Activated CD4-positive, alpha-beta T cell treated with anti-CD3 and anti-CD28 coated beads for 48 hours (primary cell): ENCODE measurements around the gene LY86.
A peak's percentile ranks its signal among the peaks of the same experiment; 100 is the strongest.
"Not testable (repeated sequence)": the region's sequence is repeated elsewhere in the genome, so short reads cannot be mapped to it uniquely, and the experiment has no call there.

Experiments used
- DNase-seq: peaks from one replicate; pipeline ENCODE4 v3.0.0-alpha.2; 2020

LY86 gene

DNA sequence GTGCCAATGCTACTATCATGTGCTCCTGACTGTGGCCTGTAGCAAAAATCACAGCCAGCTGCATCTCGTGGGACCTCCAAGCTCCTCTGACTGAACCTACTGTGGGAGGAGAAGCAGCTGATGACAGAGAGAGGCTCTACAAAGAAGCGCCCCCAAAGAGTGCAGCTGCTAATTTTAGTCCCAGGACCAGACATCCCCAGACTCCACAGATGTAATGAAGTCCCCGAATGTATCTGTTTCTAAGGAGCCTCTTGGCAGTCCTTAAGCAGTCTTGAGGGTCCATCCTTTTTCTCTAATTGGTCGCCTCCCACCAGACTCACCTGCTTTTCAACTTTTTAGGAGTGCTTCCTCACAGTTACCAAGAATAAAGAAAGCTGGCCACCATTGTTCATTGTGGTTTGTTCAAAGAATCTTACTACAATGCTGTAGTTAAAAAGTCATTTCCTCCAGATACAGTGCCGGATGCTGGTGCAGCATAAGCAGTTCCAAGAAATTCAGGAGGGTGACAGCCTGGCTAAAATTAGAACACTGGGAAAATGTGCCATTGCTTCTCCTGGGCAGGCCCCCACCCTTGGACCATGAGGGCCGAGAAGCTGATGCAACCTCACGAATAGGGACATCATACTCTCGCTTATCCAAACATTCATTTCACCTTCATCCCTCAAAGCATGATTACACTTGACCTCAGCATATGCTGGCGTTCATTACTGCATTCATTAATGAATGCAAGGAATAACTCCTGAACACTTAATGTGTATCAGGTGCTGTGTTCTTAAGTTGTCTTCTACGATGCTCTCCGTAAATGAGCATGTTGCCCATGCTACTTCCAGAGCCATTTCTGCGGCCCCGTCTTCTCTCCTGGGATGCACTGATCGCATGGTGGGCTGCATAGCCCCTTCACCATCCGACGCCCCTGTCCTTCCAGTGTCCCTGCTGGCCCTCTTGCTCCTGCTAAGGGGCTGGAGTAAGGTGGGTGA, 66.4 kb downstream of the LY86 start:
- peak; percentile 64 for DNase-seq

DNA sequence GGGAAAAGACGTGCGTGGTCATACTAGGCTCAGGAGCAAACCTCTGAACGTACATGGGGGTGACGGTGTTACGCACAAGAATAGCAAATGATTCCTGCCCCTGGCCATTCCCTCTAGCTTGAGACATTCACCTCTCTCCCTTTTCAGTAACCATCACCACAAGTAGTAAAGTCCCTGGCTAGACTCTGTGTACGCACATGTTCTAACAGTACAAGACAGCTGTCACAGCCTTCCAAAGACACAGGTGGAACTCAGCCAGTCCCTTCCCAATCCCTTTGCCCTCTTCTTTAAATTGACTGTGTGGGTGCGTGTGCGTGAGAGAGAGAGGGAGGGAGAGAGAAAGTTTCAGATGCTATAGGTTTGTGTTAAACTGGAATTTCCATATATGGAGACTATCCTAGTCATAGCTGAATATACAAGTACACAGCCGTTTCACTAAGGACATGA, 67.3 kb downstream of the LY86 start:
- DNase-seq = peak; percentile 41

DNA sequence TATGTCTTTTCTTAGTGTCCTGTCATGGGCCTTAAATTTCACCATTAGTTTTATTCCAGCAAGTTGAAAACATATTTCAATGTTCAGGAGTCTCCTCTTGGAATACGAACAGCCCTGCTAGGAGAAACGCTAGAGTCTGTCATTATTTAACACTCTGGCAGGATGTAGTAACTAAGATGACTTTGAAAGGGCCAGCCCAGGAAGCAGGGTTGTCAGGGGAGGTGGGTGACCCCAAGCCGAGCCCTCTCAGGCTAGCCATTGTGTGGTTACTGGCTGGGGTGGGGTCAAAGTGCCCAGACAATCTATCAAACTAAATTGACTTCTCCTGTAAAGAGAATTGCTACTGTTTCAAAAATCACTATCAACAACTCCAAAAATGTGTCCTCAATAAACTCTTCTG, 67.8 kb downstream of the LY86 start:
- DNase-seq = peak; percentile 29

DNA sequence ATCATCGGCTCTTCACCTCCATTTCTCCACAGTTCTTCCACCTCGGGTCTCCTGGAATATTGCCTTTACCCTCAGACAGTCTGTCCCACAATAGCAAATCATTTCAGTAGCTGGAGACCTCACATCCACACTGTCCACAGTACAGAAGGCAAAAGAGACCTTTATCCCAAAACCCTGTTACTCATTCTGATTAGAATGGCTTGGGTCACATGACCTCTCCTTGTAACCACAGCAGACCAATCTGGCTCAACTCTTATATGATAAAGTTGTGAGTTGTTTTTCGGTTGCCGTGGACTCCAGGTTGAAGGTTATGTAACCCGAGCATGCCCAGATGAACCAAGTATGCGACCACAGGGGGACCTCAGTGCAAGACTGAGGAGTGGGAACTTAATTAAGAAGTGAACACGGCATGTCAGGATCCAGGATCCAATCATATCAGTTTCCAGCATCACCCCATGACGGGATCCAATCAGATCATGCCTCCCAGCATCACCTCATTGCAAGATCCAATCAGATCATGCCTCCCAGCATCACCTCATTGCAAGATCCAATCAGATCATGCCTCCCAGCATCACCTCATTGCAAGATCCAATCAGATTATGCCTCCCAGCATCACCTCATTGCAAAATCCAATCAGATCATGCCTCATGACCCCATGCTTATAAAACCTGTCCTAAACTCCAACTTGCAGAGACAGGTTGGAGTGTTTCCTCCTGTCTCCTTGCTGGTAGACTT, 68.7 kb downstream of the LY86 start:
- DNase-seq = peak; percentile 33

DNA sequence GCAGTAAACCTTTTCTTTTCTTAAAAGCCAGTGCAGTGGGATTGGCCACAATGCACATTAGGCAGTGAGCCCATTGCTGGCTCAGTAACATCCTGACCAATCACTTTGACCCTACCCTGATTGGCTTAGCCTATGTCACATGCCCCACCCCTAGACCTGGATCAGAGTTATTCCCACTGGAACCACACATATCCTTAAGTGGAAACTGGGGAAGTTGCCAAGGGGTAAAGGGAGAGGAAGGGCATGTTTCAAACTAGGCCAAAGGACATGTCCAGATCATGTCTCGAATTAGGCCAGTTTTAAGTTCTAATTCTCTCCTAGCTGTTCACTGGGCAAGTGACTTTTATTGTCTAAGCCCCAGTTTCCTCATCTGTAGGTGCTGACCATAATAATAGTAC, 69.3 kb downstream of the LY86 start:
- DNase-seq = no peak

DNA sequence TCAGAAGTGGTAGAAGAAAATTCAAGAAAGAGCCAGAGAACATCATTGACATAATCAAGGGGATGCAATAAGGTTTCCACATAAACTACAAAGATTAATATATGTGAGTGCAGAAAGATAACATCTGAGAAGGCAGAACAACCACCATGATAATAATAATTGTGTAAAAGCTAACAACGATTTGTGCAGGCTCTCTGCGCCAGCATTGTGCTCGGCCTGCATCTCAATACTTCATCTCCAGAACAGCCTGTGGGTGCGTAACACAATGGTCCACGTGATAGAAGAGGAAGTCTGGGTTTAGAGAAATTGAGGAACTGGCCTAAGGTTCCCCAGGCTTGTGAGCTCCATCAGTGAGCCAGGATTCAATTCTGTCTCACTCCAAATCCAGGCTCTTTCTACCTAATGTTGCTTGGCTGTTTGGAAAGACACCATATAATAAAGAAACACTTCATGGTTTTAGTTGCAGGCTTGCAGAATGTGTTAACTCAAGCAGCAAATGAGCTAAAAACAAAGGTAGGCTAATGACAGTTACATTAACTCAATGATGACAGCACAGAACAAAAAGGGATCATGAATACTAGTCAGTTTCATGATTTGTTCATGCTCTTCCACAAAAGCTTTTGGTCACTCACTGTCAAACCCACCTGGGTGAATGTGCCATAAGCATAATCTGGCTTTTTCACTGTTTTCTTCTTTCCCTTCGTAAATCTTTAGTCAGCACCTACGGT, 71.2 kb downstream of the LY86 start:
- peak; percentile 26 for DNase-seq

DNA sequence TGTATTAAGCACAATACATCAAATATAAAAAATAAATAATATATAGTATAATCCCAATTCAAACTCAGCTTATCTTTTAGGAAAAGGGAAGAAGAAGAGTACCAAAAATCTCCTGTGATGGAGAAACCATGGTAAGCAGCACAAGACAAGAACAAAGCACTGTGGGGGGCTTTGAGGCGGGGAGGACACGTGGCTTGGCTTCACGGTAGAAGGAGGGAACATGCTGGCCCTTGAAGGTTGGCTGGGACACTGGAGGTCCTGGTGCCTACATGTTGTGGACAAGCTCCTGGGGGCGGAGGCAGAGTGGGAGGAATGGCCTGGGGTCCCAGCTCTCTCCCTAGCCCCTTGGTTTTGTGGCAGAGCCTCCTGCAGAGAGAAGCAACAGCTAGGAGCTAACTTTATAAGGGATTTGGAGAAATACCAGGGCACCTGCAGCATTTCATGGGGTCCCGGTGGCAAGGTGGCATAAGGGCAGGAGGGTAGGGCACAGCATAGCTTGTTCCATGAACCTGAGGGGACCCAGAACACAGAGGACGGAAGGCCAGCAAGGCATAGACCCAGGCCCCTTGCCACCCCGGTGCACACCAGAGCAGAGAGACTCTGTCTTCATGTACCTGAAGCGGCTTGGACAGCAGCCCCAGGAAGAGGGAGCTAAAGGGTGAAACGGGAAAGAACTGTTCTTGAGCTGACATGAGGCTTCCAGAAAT, 72.0 kb downstream of the LY86 start:
- no peak for DNase-seq

DNA sequence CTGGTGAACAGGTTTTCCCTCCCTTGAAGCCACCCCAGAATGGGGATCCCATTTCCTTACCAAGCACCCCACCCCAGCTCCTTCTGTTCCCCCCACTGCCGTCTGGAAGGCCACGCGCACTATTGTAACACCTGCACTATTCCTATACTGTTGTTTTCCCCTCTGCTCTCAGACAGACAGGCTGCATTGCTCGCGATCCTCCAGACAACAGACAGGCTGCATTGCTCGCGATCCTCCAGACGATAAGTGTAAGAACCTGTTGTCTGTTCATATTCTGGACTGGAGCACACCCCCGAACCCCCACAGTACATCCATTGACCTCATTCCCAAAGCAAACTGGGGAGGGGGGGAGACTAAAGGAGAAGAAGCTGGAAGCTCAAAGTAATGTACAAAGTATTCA, 72.7 kb downstream of the LY86 start:
- no peak for DNase-seq

DNA sequence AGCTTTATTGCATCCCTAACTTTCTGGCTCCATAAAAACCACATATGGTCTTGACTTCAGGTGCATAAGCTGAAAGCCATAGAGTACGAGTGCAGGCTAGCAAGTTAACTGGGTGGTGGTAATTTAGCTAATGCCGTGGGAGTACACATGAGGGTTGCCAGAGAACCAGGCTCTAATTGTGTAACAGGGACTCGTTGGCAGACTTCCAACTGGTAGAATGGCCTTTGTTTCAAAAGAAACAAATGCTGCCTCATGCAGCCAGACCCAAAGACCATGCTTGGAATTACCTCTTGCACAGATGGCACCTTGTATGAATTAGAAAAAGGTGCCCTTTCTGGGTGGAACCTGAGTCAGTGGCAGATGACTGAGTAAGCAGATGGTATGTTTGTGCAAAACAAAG, 73.2 kb downstream of the LY86 start:
- no peak for DNase-seq

DNA sequence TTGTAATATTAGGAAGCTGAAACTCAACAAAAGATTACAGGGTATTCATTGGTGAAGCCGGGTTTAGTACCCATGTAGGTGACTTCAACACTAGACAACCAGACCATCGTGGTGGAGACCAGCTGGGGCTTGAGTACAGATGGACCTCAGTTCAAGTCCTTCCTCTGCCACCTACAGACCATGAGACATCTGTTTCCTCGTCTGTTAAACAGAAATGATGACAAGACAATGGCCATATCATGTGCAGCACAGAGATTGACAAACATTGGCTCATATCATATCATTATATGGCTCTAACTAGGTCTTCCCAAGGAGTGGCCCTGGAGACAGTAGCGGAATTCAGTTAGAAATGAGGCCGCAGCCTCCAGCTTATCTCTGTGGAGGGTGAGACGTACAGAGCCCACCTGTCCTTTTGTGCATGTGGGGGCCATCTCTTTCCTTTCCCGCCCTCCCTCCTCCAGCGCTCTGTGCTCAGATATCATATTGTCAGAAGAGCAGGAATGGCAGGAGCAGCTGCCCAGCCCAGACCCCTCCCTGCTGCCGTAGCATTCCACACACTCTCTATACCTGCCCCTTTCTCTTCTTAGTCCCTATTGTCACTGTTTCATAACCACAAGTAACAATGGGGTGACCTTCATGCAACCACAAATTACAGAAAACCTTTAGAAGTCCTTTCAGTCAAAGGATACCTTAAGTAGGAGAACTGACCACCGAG, 75.1 kb downstream of the LY86 start:
- DNase-seq = no peak

DNA sequence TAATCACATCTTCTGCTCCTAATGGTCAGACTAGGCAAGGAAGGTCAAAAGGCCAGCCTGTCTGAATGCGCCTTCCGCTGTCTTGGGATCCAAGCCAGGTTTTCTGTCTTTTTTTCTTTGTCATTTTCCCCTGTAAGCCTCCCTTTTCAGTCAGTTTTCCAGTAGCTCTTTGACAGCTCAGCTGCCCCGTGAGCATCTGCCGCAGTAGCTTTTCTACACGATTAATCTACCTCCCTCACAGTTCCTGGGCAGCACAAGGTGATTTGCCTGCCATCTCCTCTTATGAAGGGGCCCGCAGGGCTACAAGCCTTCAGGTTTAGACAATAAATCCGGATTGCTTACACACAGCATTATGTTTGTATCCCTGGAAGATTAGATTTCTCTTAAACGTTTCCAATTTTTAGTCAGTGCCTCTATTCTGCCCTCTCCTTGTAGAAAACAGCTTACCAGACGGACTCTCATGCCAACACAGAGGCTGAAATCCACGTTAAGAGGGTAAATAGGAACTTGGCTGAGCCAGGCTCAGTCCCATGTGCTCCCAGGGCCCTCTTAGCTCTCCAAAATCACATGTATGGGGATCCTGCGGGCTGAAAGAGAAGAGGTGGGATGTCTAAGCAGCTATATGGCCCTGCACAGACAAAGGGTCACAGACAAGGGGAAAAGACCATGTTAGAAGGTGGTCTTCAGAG, 77.2 kb downstream of the LY86 start:
- no peak for DNase-seq

DNA sequence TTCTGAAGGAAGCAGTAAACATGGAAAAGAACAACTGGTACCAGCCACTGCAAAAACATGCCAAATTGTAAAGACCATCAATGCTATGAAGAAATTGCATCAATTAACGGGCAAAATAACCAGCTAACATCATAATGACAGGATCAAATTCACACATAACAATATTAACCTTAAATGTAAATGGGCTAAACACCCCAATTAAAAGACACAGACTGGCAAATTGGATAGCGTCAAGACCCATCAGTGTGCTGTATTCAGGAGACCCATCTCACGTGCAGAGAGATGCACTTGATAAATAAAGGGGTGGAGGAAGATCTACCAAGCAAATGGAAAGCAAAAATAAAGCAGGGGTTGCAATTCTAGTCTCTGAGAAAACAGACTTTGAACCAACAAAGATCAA, 81.6 kb downstream of the LY86 start:
- not testable (repeated sequence) for DNase-seq

DNA sequence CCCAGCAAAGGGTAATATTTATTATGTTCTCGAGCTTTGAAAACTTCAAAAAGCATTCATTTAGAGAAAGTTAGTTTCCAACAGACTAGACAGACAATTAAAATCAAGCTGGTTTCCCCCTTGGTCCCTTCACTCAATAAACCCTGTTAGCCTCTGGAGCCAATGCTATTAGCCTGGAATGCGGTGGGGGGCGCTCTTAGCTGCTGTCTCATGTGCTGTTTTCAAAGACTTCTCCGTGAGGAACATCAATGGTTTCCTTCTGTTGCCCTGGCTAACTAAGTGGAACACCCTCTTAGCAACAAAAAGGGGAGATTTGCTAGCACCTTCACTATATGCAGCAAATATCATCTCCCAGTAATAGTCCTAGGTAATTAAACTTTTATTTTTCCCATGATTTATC, 86.4 kb downstream of the LY86 start:
- no peak for DNase-seq

DNA sequence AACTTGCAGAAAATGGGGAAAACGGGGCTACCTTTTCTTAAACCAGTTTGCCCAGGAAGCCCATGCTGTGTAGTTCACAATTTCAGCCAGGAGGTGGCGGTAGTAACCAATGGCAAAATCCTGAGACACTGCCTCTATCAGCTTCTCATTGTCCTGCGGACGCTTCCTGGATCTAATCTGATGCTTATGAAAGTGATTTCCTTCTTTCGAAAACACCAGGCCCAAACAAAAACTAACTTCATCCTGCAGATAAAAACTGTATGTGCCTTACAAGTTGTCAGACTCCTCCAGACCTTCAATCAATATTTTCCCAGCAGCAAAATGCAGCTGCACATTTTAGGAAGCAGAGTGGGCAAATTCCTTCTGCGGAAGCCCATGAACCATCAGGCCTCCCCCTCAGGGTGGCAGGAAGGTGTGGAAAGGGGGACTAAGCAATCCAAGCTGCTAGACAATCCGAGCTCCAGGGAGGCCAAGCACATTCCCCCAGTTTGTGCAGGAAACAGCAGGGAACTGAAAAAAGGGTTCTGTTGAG, 88.5 kb downstream of the LY86 start:
- peak; percentile 86 for DNase-seq

DNA sequence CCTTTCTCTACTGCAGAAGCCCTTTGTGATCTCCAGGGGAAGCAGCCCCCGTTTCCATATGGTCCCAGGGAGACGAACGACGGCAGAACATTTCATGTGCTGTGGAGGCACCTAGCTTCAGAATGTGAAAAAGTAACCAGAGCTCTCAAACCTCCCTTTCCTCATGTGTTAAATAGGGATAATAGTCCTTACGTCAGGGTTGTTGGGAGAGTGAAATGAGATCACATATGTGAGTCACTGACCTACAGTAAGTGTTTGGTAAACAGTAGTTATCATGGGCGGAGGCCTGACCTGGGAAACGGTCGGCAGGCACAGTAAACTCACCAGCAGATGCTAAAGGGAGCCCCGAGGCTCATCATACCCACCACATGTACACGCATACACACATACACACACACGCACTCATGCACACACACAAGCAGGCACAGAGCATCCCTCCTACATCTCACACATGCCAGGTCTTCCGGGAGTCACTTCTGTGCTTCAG, 89.7 kb downstream of the LY86 start:
- DNase-seq = no peak

DNA sequence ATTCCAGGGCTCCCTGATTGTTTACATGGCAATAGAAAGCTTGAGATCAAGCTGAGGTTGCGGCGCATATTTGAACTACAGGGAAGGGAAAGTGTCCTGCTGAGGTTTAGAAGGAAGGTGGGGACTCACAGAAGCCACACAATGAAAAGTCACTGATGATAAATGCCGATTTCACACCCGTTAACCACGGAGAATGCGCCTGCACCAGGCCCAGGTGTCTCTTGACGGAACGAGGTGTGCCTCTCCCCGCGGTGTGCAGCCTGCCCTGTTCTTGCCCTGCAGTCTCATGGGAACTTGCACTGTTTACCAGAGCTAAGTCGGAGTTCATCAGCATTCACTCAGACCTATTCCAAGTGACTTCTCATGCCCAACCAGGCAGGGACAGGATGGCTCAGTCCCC, 90.3 kb downstream of the LY86 start:
- DNase-seq = no peak

DNA sequence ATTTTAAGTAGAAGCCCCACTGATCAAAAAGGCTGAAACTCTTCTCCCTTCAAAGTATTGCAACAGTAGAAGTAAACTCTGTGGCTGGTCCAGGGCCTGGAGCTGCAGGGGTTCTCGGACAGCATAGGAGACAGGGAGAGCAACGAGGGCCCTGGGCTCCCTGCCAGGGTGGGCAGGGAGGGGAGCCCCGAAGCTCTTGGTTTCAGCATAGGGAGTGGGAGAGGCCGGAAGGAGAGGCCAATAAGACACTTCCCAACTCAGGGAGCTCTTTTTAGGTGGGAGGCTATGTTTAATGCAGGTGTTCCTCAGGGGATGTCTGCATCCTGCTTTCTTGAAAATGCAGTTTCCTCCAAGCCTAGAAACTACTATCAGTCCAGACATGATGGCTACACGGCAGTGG, 91.1 kb downstream of the LY86 start:
- no peak for DNase-seq

DNA sequence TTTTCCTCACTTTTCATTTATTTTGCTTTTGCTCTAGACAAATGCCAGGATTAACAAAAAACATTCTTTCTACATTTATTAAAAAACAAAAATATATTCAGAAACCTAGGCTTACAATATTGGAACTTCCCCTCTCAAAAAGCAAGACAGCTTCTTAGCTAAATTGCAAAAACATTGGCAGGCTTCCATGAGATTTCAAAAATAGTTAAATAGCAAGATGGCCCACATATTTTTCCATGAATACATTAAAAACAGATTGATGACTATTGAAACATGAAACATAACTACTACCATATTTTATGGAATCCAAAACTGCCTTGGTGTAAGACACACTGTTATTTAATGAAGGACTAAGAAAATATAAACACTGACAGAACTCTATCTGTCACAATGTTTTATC, 92.0 kb downstream of the LY86 start:
- DNase-seq = no peak

DNA sequence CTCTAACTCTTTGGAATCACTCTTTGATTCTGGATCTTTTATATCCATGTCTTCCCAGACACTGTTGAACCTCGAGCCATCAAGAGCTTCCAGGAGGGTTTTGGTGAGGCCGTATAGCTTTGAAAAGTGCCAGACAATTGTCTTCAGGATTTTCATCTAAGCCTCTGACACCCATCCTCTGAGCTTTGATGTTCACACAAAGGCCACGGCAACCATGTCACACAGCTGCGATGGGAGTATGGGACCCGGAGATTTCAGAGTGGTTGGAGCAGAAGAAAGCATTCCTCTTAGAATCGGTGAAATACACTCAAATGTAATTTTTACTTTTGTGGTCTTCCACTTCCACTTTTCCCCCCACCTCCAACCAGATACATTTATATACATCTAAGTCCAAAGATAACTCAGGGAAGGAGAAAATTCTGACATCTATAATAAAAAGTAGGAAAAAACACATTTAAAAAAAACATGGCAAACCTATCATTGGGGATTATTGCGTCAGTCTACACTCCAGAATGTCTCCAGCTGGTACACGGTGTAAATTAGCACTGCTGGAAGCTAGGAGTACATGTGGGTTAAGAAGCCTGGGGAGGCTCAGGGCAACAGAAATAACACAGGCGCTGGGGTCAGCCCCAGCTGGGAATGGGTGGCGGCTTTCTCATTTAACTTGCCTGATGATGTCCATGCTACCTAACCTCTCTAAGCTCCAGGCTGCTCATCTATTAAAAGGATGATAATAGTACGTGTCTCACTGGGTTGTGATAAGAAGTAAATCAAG, 92.7 kb downstream of the LY86 start:
- DNase-seq = no peak

DNA sequence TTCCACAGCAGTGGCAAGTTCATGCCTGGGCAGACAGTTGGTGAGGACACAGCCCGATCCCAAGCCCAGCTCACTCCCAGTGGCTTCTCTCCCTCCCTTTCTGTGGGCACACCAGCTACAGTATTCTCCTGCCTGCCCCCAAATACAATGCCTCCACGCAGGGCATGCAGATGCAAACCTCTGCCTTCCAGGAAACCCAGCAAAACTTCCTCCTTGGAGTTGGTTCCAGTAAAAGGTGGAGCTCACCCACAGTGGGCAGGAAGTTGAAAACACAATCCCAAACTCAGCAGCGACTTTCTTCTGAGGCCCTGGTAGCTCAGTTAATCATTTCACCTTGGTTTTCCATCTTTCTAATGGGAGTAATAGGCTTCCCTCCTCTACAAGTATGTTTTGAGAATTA, 93.7 kb downstream of the LY86 start:
- DNase-seq = no peak
